Measurements from ENCODE around the gene AVL9. TPM values are rescaled to one million over a fixed set of nuclear protein-coding genes. Genes with fewer than 3 reads are reported as not detected.

AVL9 gene
- total and polyA plus RNA-seq, 2 of the 4 experiments (the other 2 are of a cell fraction): 13.1 to 21.7 TPM

DNA sequence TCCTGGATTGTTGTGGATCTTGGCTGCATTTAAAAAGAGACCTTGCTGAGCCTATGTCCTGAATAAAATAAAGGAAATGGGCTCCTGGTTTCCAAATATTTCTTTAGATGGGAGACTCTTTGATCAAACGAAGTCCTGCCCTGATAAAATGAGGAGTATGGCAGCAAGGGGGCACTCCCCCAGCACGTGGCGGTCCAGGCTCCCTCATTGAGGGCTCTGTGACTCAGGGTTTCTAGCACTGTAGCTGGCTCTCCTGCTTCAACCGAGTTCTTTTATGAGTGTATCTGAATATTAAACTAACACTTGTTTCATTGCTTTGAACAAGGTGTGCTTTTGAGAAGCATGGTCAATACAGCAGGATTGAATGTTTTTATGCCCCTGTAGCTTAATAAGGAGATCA, 114.2 kb downstream of the AVL9 start:
- Histone ChIP-seq H2BK20ac (ENCODE audit: low read depth, low read length) (no peak overlapping the region), H3K9me3 (ENCODE audit: control insufficient read depth, insufficient read depth, low read length) (peaks cover 4% of the 10 kb centered on the region), H3K9ac (ENCODE audit: low read depth, low read length) (no peak overlapping the region), H3K56ac (ENCODE audit: extremely low read depth, insufficient read depth, low read length) (no peak overlapping the region), H3K4ac (ENCODE audit: low read depth, low read length) (no peak overlapping the region), H3K9me1 (ENCODE audit: insufficient read depth, low read length) (no peaks in the 10 kb centered on the region), H3K36me3 (ENCODE audit: control insufficient read depth, insufficient read depth, low read length) (no peaks in the 10 kb centered on the region), H4K5ac (ENCODE audit: low read depth, low read length) (no peak overlapping the region), H2AK9ac (replicated peaks; ENCODE audit: low read depth, low read length, poor library complexity) (no peak overlapping the region), H4K91ac (ENCODE audit: insufficient read depth, low read depth, low read length) (no peak overlapping the region), H3K14ac (replicated peaks; ENCODE audit: low read depth, low read length) (no peak overlapping the region), H3K23ac (ENCODE audit: low read depth, low read length) (no peak overlapping the region), H4K20me1 (ENCODE audit: insufficient read depth, low read length) (no peaks in the 10 kb centered on the region), H3K79me1 (ENCODE audit: low read depth in 1 of 2, low read length in 2 of 2) (no peaks in the 10 kb centered on the region), H2BK5ac (ENCODE audit: low read depth, low read length, poor library complexity, severe bottlenecking) (no peak overlapping the region), H3K27me3 (ENCODE audit: control insufficient read depth, insufficient read depth, low read length) (no peaks in the 10 kb centered on the region), H2BK15ac (ENCODE audit: low read depth, low read length) (no peak overlapping the region), H3K27ac (ENCODE audit: insufficient read depth, low read length) (no peak overlapping the region), H3K4me2 (ENCODE audit: low read depth, low read length) (no peak overlapping the region), H3K4me3 (ENCODE audit: insufficient read depth, low read depth, low read length) (no peak overlapping the region), H3K4me1 (ENCODE audit: control insufficient read depth, insufficient read depth, low read length) (no peaks in the 10 kb centered on the region), H2AK5ac (ENCODE audit: low read depth, low read length) (no peak overlapping the region), H3K18ac (ENCODE audit: low read depth, low read length) (no peak overlapping the region), H2AFZ (replicated peaks; ENCODE audit: low read length, poor library complexity) (no peak overlapping the region), H4K8ac (ENCODE audit: low read depth in 2 of 2, low read length in 2 of 2) (no peak overlapping the region), H2BK120ac (ENCODE audit: low read depth, low read length) (no peak overlapping the region)
- no peak for DNase-seq
- dilution Hi-C loops (cut with HindIII; ENCODE audit: low sequenced_read_pairs, unreplicated experiment) (no loop called here), in situ Hi-C loops (cut with MboI; ENCODE audit: low sequenced_read_pairs) (no loop called here), intact Hi-C loops (cut with micrococcal nuclease) (no loop called here)
- 50% methylated on average over 1 of the region's 4 CpGs; no CpG with 5 or more reads in 1 of the 2 experiments for WGBS, 2 experiments (ENCODE audit: extremely low coverage in 2 of 2, insufficient read length in 1 of 2)
- BruUV-seq (replicated peaks): no TSS peak
- POLR2A ChIA-PET (ENCODE audit: unreplicated experiment): no interaction called here
- no peak for ATAC-seq (ENCODE audit: low read depth)
- no peak for TF ChIP-seq MAZ (IDR thresholded peaks at IDR 0.05; ENCODE audit: borderline replicate concordance, low read depth, low read length)
- no peak for TF ChIP-seq ELK1 (IDR thresholded peaks at IDR 0.05; ENCODE audit: borderline replicate concordance, low read depth, low read length)
- no peak for TF ChIP-seq RAD21 (IDR thresholded peaks at IDR 0.05; ENCODE audit: low read length)
- no peak for TF ChIP-seq BHLHE40 (IDR thresholded peaks at IDR 0.05; ENCODE audit: low read depth, low read length)
- TF ChIP-seq RCOR1 (IDR thresholded peaks at IDR 0.05; ENCODE audit: insufficient replicate concordance, low read length): no peak
- TF ChIP-seq, protein P1, sequence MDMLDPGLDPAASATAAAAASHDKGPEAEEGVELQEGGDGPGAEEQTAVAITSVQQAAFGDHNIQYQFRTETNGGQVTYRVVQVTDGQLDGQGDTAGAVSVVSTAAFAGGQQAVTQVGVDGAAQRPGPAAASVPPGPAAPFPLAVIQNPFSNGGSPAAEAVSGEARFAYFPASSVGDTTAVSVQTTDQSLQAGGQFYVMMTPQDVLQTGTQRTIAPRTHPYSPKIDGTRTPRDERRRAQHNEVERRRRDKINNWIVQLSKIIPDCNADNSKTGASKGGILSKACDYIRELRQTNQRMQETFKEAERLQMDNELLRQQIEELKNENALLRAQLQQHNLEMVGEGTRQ (IDR thresholded peaks at IDR 0.05; ENCODE audit: low read depth, low read length): no peak
- TF ChIP-seq POLR2A (IDR thresholded peaks at IDR 0.05; ENCODE audit: low read depth, low read length): no peak
- TF ChIP-seq CEBPB (IDR thresholded peaks at IDR 0.05; ENCODE audit: low read depth, low read length): no peak
- CTCF ChIA-PET: no interaction called here

All from IMR-90 (cell line).